ENCODE measurements around the gene BCAN. TPM values are rescaled to one million over a fixed set of nuclear protein-coding genes. Genes with fewer than 3 reads are reported as not detected.
A peak's percentile ranks its signal among the peaks of the same experiment; 100 is the strongest.

BCAN gene
- total RNA-seq, 2 donors from 2014 or later, result 0.26 TPM; not detected in 1

- TF ChIP-seq POLR2A (IDR thresholded peaks at IDR 0.05) (no peak), CTCF (IDR thresholded peaks at IDR 0.05) (no peak)
- WGBS, 2 donors, result 50 to 58% methylated on average over 9 of the region's 9 CpGs
- Histone ChIP-seq H3K4me3 (no peak overlapping the region), H3K27me3 (peaks cover 0 to 13% of the 10 kb centered on the region in 2 donors), H3K4me1 (peaks cover 34% of the 10 kb centered on the region), H3K36me3 (replicated peaks in 1 of 2; ENCODE audit: insufficient read depth in 1 of 2, low read depth in 2 of 2) (no peaks in the 10 kb centered on the region), H3K9me3 (no peaks in the 10 kb centered on the region), H3K27ac (no peak overlapping the region)
- ATAC-seq, result no peak
- intact Hi-C loops (cut with DNase I), result loop anchor here (5.0 kb wide), 1 partner anchor 34 kb away; no protein-coding TSS in a partner anchor
- no peak for DNase-seq
Observed at GRCh38 chr1:156655904-156656516, 14.1 kb downstream of the BCAN start.

- TF ChIP-seq CTCF (IDR thresholded peaks at IDR 0.05) (peak; percentile 91 to 97 (median 94)), POLR2A (IDR thresholded peaks at IDR 0.05) (no peak)
- ATAC-seq (peak; percentile 53), DNase-seq (peak; percentile 68 to 80 (median 78))
- Histone ChIP-seq H3K27me3 (peaks cover 0 to 13% of the 10 kb centered on the region in 2 donors), H3K9me3 (no peaks in the 10 kb centered on the region), H3K27ac (no peak overlapping the region), H3K36me3 (replicated peaks in 1 of 2; ENCODE audit: insufficient read depth in 1 of 2, low read depth in 2 of 2) (no peaks in the 10 kb centered on the region), H3K4me1 (peaks cover 44% of the 10 kb centered on the region), H3K4me3 (no peak overlapping the region)
- intact Hi-C loops (cut with DNase I), result loop anchor here (5.0 kb wide), 1 partner anchor 35 kb away; no protein-coding TSS in a partner anchor
- WGBS, 2 donors, result 3 to 4% methylated on average over 46 to 54 of the region's 54 CpGs
Observed at GRCh38 chr1:156656806-156657740, 15.2 kb downstream of the BCAN start.

- H3K27ac ChIP-seq, result no peak overlapping the region
- no peaks in the 10 kb centered on the region for H3K36me3 ChIP-seq (replicated peaks in 1 of 2; ENCODE audit: insufficient read depth in 1 of 2, low read depth in 2 of 2)
- no peaks in the 10 kb centered on the region for H3K9me3 ChIP-seq
- no peak overlapping the region for H3K4me3 ChIP-seq
- intact Hi-C loops (cut with DNase I), result loop anchor here (5.0 kb wide), 1 partner anchor 36 kb away; no protein-coding TSS in a partner anchor
- 6 to 20% methylated on average over 13 to 14 of the region's 15 CpGs for WGBS, 2 donors
- DNase-seq (no peak), ATAC-seq (no peak)
- H3K4me1 ChIP-seq, result peaks cover 50% of the 10 kb centered on the region
- H3K27me3 ChIP-seq, result peaks cover 0 to 13% of the 10 kb centered on the region in 2 donors
- TF ChIP-seq POLR2A (IDR thresholded peaks at IDR 0.05) (no peak), CTCF (IDR thresholded peaks at IDR 0.05) (no peak)
Observed at GRCh38 chr1:156657741-156658319, 15.9 kb downstream of the BCAN start.

- H3K4me3 ChIP-seq, result no peak overlapping the region
- WGBS, 2 donors, result 71 to 82% methylated on average over 9 to 14 of the region's 14 CpGs
- TF ChIP-seq POLR2A (IDR thresholded peaks at IDR 0.05) (no peak), CTCF (IDR thresholded peaks at IDR 0.05) (no peak)
- no peaks in the 10 kb centered on the region for H3K36me3 ChIP-seq (replicated peaks in 1 of 2; ENCODE audit: insufficient read depth in 1 of 2, low read depth in 2 of 2)
- DNase-seq (no peak), ATAC-seq (no peak)
- H3K27ac ChIP-seq, result no peak overlapping the region
- intact Hi-C loops (cut with DNase I), result loop anchor here (5.0 kb wide), 1 partner anchor 36 kb away; no protein-coding TSS in a partner anchor
- H3K27me3 ChIP-seq, result peaks cover 0 to 13% of the 10 kb centered on the region in 2 donors
- no peaks in the 10 kb centered on the region for H3K9me3 ChIP-seq
- H3K4me1 ChIP-seq, result peaks cover 50% of the 10 kb centered on the region
Observed at GRCh38 chr1:156658496-156658895, 16.6 kb downstream of the BCAN start.
